ENCODE results near the gene RBMS3. TPM values are rescaled to one million over a fixed set of nuclear protein-coding genes. Genes with fewer than 3 reads are reported as not detected.

RBMS3 gene
- total and polyA plus RNA-seq, 2 experiments from 2014 or later: 3.2 to 7.4 TPM

- ATAC-seq (no peak), DNase-seq (ENCODE audit: low spot score) (no peak)
- Mint-ChIP-seq H3K9me3 (no peaks in the 10 kb centered on the region), H3K4me3 (no peak overlapping the region), H3K4me1 (peaks cover 4% of the 10 kb centered on the region), H3K27ac (no peak overlapping the region), H3K36me3 (ENCODE audit: low read depth) (no peaks in the 10 kb centered on the region), H3K27me3 (ENCODE audit: insufficient read depth, low read depth, poor library complexity) (no peaks in the 10 kb centered on the region)
- no peaks in the 10 kb centered on the region for H3K79me2 ChIP-seq (replicated peaks; ENCODE audit: insufficient read depth)
- H3K4me3 ChIP-seq: no peak overlapping the region
- no peak overlapping the region for H2AFZ ChIP-seq
- no peaks in the 10 kb centered on the region; the same call in 1 of the 2 replicates for H3K4me1 ChIP-seq (ENCODE audit: insufficient read depth)
- H3K27me3 ChIP-seq (ENCODE audit: insufficient read depth): no peaks in the 10 kb centered on the region
- no peaks in the 10 kb centered on the region for H3F3A ChIP-seq (replicated peaks; ENCODE audit: low read depth)
- H3K9me2 ChIP-seq (ENCODE audit: insufficient read depth): peaks cover 3% of the 10 kb centered on the region; the same call in 1 of the 2 replicates
- H3K27ac ChIP-seq (ENCODE audit: low read depth): no peak overlapping the region
- no peaks in the 10 kb centered on the region for H3K36me3 ChIP-seq (ENCODE audit: insufficient read depth)
- TF ChIP-seq CTCF (conservative IDR thresholded peaks at IDR 0.05; ENCODE audit: low read depth in 2 of 2): no peak
- no peaks in the 10 kb centered on the region for H4K20me1 ChIP-seq (replicated peaks; ENCODE audit: insufficient read depth)
- no peak overlapping the region for H3K4me2 ChIP-seq
Measured at GRCh38 chr3:29310865-29311264, 30.0 kb downstream of the RBMS3 start.

GRCh38 chr3:29311795-29312194 is 30.9 kb downstream of the RBMS3 start:
- H3K27ac Mint-ChIP-seq: no peak overlapping the region
- H3K4me1 Mint-ChIP-seq: peaks cover 4% of the 10 kb centered on the region
- H3K4me3 ChIP-seq: no peak overlapping the region
- H3K4me3 Mint-ChIP-seq: no peak overlapping the region
- H3K4me1 ChIP-seq (ENCODE audit: insufficient read depth): no peaks in the 10 kb centered on the region; the same call in 1 of the 2 replicates
- H3K27ac ChIP-seq (ENCODE audit: low read depth): no peak overlapping the region
- no peak for ATAC-seq
- H3K27me3 ChIP-seq (ENCODE audit: insufficient read depth): no peaks in the 10 kb centered on the region
- no peaks in the 10 kb centered on the region for H3K36me3 Mint-ChIP-seq (ENCODE audit: low read depth)
- peaks cover 3% of the 10 kb centered on the region; the same call in 1 of the 2 replicates for H3K9me2 ChIP-seq (ENCODE audit: insufficient read depth)
- no peaks in the 10 kb centered on the region for H3K27me3 Mint-ChIP-seq (ENCODE audit: insufficient read depth, low read depth, poor library complexity)
- DNase-seq (ENCODE audit: low spot score): no peak
- H3K9me3 Mint-ChIP-seq: no peaks in the 10 kb centered on the region
- no peaks in the 10 kb centered on the region for H3K36me3 ChIP-seq (ENCODE audit: insufficient read depth)
- no peaks in the 10 kb centered on the region for H3F3A ChIP-seq (replicated peaks; ENCODE audit: low read depth)
- H3K79me2 ChIP-seq (replicated peaks; ENCODE audit: insufficient read depth): no peaks in the 10 kb centered on the region
- H3K4me2 ChIP-seq: no peak overlapping the region
- H2AFZ ChIP-seq: no peak overlapping the region
- no peaks in the 10 kb centered on the region for H4K20me1 ChIP-seq (replicated peaks; ENCODE audit: insufficient read depth)
- TF ChIP-seq CREB1 (CRISPR knock-in tag; IDR thresholded peaks at IDR 0.05; ENCODE audit: low read depth) (no peak), ZNF462 (CRISPR knock-in tag; IDR thresholded peaks at IDR 0.05) (no peak), STAT1 (IDR thresholded peaks at IDR 0.05; ENCODE audit: unreplicated experiment) (no peak), POLR2AphosphoS5 (IDR thresholded peaks at IDR 0.05; ENCODE audit: low read depth) (no peak), ZNF114 (CRISPR knock-in tag; IDR thresholded peaks at IDR 0.05) (no peak), JUNB (IDR thresholded peaks at IDR 0.05; ENCODE audit: unreplicated experiment) (no peak), EZH2 (IDR thresholded peaks at IDR 0.05; ENCODE audit: low read depth, unreplicated experiment) (no peak), EZH2phosphoT487 (IDR thresholded peaks at IDR 0.05; ENCODE audit: unreplicated experiment) (no peak), REST (IDR thresholded peaks at IDR 0.05; ENCODE audit: unreplicated experiment) (no peak), NANOG (IDR thresholded peaks at IDR 0.05; ENCODE audit: borderline replicate concordance) (no peak), ZNF331 (CRISPR knock-in tag; IDR thresholded peaks at IDR 0.05; ENCODE audit: low read depth) (no peak)
